MM.1S (cell line): ENCODE results near the gene POLR2J.

Source experiments
- DNase-seq: peaks from one replicate; pipeline ENCODE4 v3.0.0-alpha.2; 2015
- H2AFZ ChIP-seq: fragments of 300-600 bp; sonication (generic); 2 replicates; pipeline ENCODE4 v1.6.0; 2016; ENCODE audit warnings: antibody characterized with exemption, low read length
- H3F3A ChIP-seq: fragments of 300-600 bp; sonication (generic); 2 replicates; pipeline ENCODE4 v1.6.1; 2016; ENCODE audit warnings: mild to moderate bottlenecking, antibody characterized with exemption, low read length, moderate library complexity, mixed read lengths; ENCODE audit not compliant: insufficient read depth
- H3K27ac ChIP-seq: fragments of 300-600 bp; sonication (generic); 2 replicates; pipeline ENCODE4 v1.5.1; 2016; ENCODE audit warnings: mild to moderate bottlenecking, low read length
- H3K27me3 ChIP-seq: fragments of 300-600 bp; sonication (generic); replicated peaks from 2 replicates; pipeline ENCODE4 v1.6.0; 2016; ENCODE audit warnings: low read length; ENCODE audit not compliant: insufficient read depth
- H3K36me3 ChIP-seq: fragments of 300-600 bp; sonication (generic); replicated peaks from 2 replicates; pipeline ENCODE4 v1.6.1; 2016; ENCODE audit warnings: mild to moderate bottlenecking, low read length, mixed read lengths; ENCODE audit not compliant: insufficient read depth
- H3K4me1 ChIP-seq: fragments of 300-600 bp; sonication (generic); 2 replicates; pipeline ENCODE4 v1.6.1; 2016; ENCODE audit warnings: low read length, mixed read lengths
- H3K4me2 ChIP-seq: fragments of 300-600 bp; sonication (generic); 2 replicates; pipeline ENCODE4 v1.6.0; 2016; ENCODE audit warnings: low read depth, low read length
- H3K4me3 ChIP-seq: fragments of 300-600 bp; sonication (generic); 2 replicates; pipeline ENCODE4 v1.5.1; 2016; ENCODE audit warnings: low read length, mixed read lengths
- H3K79me2 ChIP-seq: fragments of 300-600 bp; sonication (generic); 2 replicates; pipeline ENCODE4 v1.6.1; 2016; ENCODE audit warnings: mixed run types, low read length, mixed read lengths
- H3K9ac ChIP-seq: fragments of 300-600 bp; sonication (generic); 2 replicates; pipeline ENCODE4 v1.6.1; 2016; ENCODE audit warnings: low read length, mixed read lengths
- H3K9me2 ChIP-seq: fragments of 300-600 bp; sonication (generic); replicated peaks from 2 replicates; pipeline ENCODE4 v1.6.1; 2016; ENCODE audit warnings: mild to moderate bottlenecking, low read length, mixed read lengths; ENCODE audit not compliant: insufficient read depth
- H3K9me3 ChIP-seq: fragments of 300-600 bp; sonication (generic); replicated peaks from 2 replicates; pipeline ENCODE4 v1.6.1; 2016; ENCODE audit warnings: mild to moderate bottlenecking, low read length, mixed read lengths; ENCODE audit not compliant: insufficient read depth
- H4K20me1 ChIP-seq: fragments of 300-600 bp; sonication (generic); 2 replicates; pipeline ENCODE4 v1.6.1; 2016; ENCODE audit warnings: mild to moderate bottlenecking, low read length, moderate library complexity, mixed read lengths; ENCODE audit not compliant: insufficient read depth
- CTCF ChIP-seq: fragments of 300-600 bp; sonication (generic); IDR thresholded peaks from 2 replicates; pipeline ENCODE4 v1.5.1; 2016; ENCODE audit warnings: antibody characterized with exemption, low read length, mixed read lengths
- EZH2 ChIP-seq: fragments of 300-600 bp; sonication (generic); optimal IDR thresholded peaks from 2 replicates; pipeline ENCODE3; 2017; ENCODE audit warnings: low read depth, mild to moderate bottlenecking, antibody characterized with exemption, low read length, mixed read lengths
- EZH2phosphoT487 ChIP-seq: fragments of 300-600 bp; sonication (generic); IDR thresholded peaks from 2 replicates; pipeline ENCODE4 v1.6.1; 2018; ENCODE audit warnings: antibody characterized with exemption, low read length

Gene POLR2J

GRCh38 chr7:102436118-102436517 lies 42.6 kb downstream of the POLR2J start:
- TF ChIP-seq EZH2phosphoT487 (no peak), CTCF (no peak), EZH2 (no peak)
- Histone ChIP-seq H3K9ac (no peak overlapping the region), H3K27me3 (no peaks in the 10 kb centered on the region), H3K4me1 (peaks cover 52% of the 10 kb centered on the region), H3F3A (peaks cover 44% of the 10 kb centered on the region), H3K9me3 (no peaks in the 10 kb centered on the region), H3K9me2 (no peaks in the 10 kb centered on the region), H3K36me3 (0 out of 2 replicates have a peak, but pooled peaks cover 4% of the 10 kb centered on the region), H2AFZ (no peak overlapping the region), H3K27ac (no peak overlapping the region), H3K4me2 (no peak overlapping the region), H3K79me2 (peaks cover 68% of the 10 kb centered on the region), H4K20me1 (no peaks in the 10 kb centered on the region), H3K4me3 (no peak overlapping the region)
- no peak for DNase-seq

- no peak for TF ChIP-seq CTCF
- no peak for TF ChIP-seq EZH2phosphoT487
- TF ChIP-seq EZH2: no peak
- Histone ChIP-seq H3K4me2 (peak overlapping the region; percentile 98), H3K4me1 (peaks cover 48% of the 10 kb centered on the region), H3K27ac (peak overlapping the region; percentile 83), H3K9me3 (no peaks in the 10 kb centered on the region), H3K79me2 (peaks cover 62% of the 10 kb centered on the region), H3K9me2 (no peaks in the 10 kb centered on the region), H3F3A (peaks cover 23% of the 10 kb centered on the region), H2AFZ (no peak overlapping the region), H4K20me1 (no peaks in the 10 kb centered on the region), H3K9ac (peak overlapping the region; percentile 99), H3K36me3 (0 out of 2 replicates have a peak, but pooled peaks cover 4% of the 10 kb centered on the region), H3K4me3 (peak overlapping the region; percentile 98), H3K27me3 (no peaks in the 10 kb centered on the region)
- DNase-seq: peak; percentile 51
Observed at GRCh38 chr7:102434039-102434486, 44.7 kb downstream of the POLR2J start.

GRCh38 chr7:102433219-102434038 lies 45.3 kb downstream of the POLR2J start, which contains the start of gene ORAI2:
Gene ORAI2 (plus strand): TSS chr7:102433575. CDS start chr7:102438957, 5,382 bp downstream.
- Histone ChIP-seq H3K27me3 (no peaks in the 10 kb centered on the region), H3K9me3 (no peaks in the 10 kb centered on the region), H3K27ac (peak within 1 kb of the TSS; percentile 94), H3K79me2 (peaks cover 58% of the 10 kb centered on the region), H3K4me2 (peak within 1 kb of the TSS; percentile 98), H2AFZ (0 out of 2 replicates have a peak within 1 kb of the TSS, but pooled peaks have one; percentile 28), H3K4me3 (peak within 1 kb of the TSS; percentile 98), H3K36me3 (0 out of 2 replicates have a peak, but pooled peaks cover 4% of the 10 kb centered on the region), H3F3A (peaks cover 17% of the 10 kb centered on the region), H4K20me1 (no peaks in the 10 kb centered on the region), H3K9me2 (no peaks in the 10 kb centered on the region), H3K4me1 (peaks cover 46% of the 10 kb centered on the region), H3K9ac (peak within 1 kb of the TSS; percentile 99)
- DNase-seq: peak; percentile 87
- no peak for TF ChIP-seq EZH2
- peak; percentile 5; the same call in 1 of the 2 replicates for TF ChIP-seq CTCF
- no peak for TF ChIP-seq EZH2phosphoT487
